Measurements from ENCODE around the gene ATP8A1. TPM values are rescaled to one million over a fixed set of nuclear protein-coding genes. Genes with fewer than 3 reads are reported as not detected.

The ATP8A1 gene
- total and polyA plus RNA-seq, 2 donors from 2014 or later, result 4.6 to 27.4 TPM

DNA sequence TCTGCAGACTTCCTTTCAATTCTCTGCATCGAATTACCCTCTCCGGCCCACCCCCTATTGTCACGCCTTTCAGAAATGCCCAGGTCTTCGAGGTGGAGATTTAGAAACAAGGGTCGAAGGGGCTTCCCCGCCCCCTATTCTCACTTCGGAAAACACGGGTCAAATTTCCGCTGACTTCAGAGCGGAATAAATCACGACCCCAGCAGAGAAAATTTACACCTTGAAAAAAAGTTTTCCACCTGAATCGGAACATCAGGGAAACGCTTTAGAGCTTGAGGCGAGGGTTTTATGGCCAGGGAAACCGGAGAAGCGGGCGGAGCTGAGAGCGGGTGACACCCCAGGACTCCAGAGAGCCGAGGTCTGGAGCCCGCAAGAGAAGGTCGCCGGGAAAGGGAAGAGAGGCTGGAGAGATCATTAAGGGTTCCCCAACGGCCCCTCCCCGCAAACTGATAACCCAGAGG is 258.0 kb downstream of the ATP8A1 start:
- intact Hi-C loops (cut with DNase I), result no loop called here
- Histone ChIP-seq H3K27me3 (ENCODE audit: control insufficient read depth, insufficient read depth, low read length) (peaks cover 5% of the 10 kb centered on the region), H3K4me3 (ENCODE audit: low read length in 3 of 3) (peak overlapping the region; percentile 61 to 82 (median 71)), H3K9me3 (ENCODE audit: control insufficient read depth in 2 of 3, insufficient read depth in 1 of 3, low read length in 3 of 3) (no peaks in the 10 kb centered on the region), H3K4me1 (ENCODE audit: control insufficient read depth in 2 of 3, insufficient read depth in 2 of 3, low read depth in 1 of 3, low read length in 3 of 3) (peaks cover 0 to 5% (median 0%) of the 10 kb centered on the region in 3 donors), H3K36me3 (ENCODE audit: control insufficient read depth in 2 of 3, insufficient read depth in 3 of 3, low read length in 3 of 3) (no peaks in the 10 kb centered on the region), H3K9ac (ENCODE audit: low read length in 3 of 3) (peak overlapping the region; percentile 8 to 70 (median 41)), H3K27ac (ENCODE audit: low read depth in 2 of 2, low read length in 2 of 2) (peak overlapping the region in 1 of 2 donors; percentile 82)
- FAIRE-seq (no peak), DNase-seq (peak in 4 of 5 donors; percentile 85 to 90 (median 85))
- TF ChIP-seq, protein P1, sequence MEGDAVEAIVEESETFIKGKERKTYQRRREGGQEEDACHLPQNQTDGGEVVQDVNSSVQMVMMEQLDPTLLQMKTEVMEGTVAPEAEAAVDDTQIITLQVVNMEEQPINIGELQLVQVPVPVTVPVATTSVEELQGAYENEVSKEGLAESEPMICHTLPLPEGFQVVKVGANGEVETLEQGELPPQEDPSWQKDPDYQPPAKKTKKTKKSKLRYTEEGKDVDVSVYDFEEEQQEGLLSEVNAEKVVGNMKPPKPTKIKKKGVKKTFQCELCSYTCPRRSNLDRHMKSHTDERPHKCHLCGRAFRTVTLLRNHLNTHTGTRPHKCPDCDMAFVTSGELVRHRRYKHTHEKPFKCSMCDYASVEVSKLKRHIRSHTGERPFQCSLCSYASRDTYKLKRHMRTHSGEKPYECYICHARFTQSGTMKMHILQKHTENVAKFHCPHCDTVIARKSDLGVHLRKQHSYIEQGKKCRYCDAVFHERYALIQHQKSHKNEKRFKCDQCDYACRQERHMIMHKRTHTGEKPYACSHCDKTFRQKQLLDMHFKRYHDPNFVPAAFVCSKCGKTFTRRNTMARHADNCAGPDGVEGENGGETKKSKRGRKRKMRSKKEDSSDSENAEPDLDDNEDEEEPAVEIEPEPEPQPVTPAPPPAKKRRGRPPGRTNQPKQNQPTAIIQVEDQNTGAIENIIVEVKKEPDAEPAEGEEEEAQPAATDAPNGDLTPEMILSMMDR (IDR thresholded peaks at IDR 0.05; ENCODE audit: borderline replicate concordance, extremely low read depth, insufficient read depth), result no peak

DNA sequence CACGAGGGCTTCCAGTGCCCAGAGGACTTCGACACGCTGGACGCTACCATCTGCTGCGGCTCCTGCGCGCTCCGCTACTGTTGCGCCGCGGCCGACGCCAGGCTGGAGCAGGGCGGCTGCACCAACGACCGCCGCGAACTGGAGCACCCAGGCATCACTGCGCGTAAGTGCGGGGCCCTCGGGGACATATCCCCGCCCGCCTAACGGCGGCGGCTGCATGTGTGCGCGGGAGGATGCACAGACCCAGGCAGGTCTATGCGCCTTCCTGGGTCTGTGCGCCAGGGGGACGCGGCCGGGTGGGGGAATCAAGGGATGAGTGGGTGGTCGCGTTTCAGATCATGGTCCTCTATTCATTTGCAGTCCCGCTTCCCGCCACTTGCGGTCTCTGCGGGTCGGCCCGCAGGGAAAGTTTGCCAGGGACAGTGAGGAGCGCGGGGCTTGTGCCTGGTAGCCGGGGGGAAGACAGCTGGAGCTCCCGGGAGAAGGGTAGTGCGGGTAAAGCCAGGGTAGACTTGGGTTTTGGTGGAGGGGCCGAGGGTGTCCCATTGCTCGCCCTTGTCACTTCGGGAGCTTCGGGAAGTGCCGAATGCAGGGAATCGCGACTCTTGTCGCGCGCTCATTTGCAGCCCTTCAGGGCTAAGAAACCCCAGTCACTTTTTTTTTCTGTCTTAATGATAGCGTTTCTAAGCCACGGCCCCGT is 258.6 kb downstream of the ATP8A1 start:
- H3K4me1 ChIP-seq (ENCODE audit: control insufficient read depth in 2 of 3, insufficient read depth in 2 of 3, low read depth in 1 of 3, low read length in 3 of 3), result peaks cover 0 to 5% (median 3%) of the 10 kb centered on the region in 3 donors
- H3K36me3 ChIP-seq (ENCODE audit: control insufficient read depth in 2 of 3, insufficient read depth in 3 of 3, low read length in 3 of 3), result no peaks in the 10 kb centered on the region
- H3K9me3 ChIP-seq (ENCODE audit: control insufficient read depth in 2 of 3, insufficient read depth in 1 of 3, low read length in 3 of 3), result no peaks in the 10 kb centered on the region
- intact Hi-C loops (cut with DNase I), result no loop called here
- TF ChIP-seq, protein P1 (IDR thresholded peaks at IDR 0.05; ENCODE audit: borderline replicate concordance, extremely low read depth, insufficient read depth), result peak; percentile 4
- H3K27ac ChIP-seq (ENCODE audit: low read depth in 2 of 2, low read length in 2 of 2), result peak overlapping the region; percentile 65 to 82
- H3K27me3 ChIP-seq (ENCODE audit: control insufficient read depth, insufficient read depth, low read length), result peaks cover 5% of the 10 kb centered on the region
- FAIRE-seq (no peak), DNase-seq (peak; percentile 75 to 81 (median 77))
- H3K4me3 ChIP-seq (ENCODE audit: low read length in 3 of 3), result peak overlapping the region; percentile 61 to 82 (median 71)
- H3K9ac ChIP-seq (ENCODE audit: low read length in 3 of 3), result peak overlapping the region; percentile 8 to 70 (median 41)

DNA sequence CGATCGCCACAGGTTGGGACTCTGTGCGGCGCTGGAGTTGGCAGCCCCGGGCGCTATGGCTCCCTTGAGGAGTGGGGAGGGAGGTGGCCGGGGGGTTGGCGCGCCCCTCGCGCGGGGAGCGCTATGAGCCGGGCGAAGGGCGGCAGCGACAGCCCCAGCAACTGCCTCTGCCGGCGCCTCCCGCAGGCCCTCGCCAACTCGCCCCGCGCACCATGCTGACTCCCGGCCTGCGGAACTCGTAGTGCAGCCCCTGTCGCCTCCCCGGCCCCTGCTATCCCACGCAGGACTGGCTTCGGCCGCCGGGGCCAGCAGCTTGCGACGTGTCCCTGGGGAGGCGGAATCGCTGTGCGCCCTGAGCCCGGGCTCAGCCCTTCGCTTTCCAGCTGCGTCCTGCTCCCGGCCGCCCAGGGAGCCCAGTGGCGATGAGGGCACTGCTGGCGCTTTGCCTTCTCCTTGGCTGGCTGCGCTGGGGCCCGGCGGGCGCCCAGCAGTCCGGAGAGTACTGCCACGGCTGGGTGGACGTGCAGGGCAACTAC is 259.2 kb downstream of the ATP8A1 start:
- TF ChIP-seq, protein P1 (IDR thresholded peaks at IDR 0.05; ENCODE audit: borderline replicate concordance, extremely low read depth, insufficient read depth), result no peak
- Histone ChIP-seq H3K9ac (ENCODE audit: low read length in 3 of 3) (peak overlapping the region in 2 of 3 donors; percentile 8 to 36), H3K9me3 (ENCODE audit: control insufficient read depth in 2 of 3, insufficient read depth in 1 of 3, low read length in 3 of 3) (no peaks in the 10 kb centered on the region), H3K4me1 (ENCODE audit: control insufficient read depth in 2 of 3, insufficient read depth in 2 of 3, low read depth in 1 of 3, low read length in 3 of 3) (peaks cover 0 to 5% (median 4%) of the 10 kb centered on the region in 3 donors), H3K27ac (ENCODE audit: low read depth in 2 of 2, low read length in 2 of 2) (peak overlapping the region; percentile 65 to 82), H3K4me3 (ENCODE audit: low read length in 3 of 3) (peak overlapping the region; percentile 56 to 82 (median 71)), H3K27me3 (ENCODE audit: control insufficient read depth, insufficient read depth, low read length) (peaks cover 5% of the 10 kb centered on the region), H3K36me3 (ENCODE audit: control insufficient read depth in 2 of 3, insufficient read depth in 3 of 3, low read length in 3 of 3) (no peaks in the 10 kb centered on the region)
- DNase-seq (peak in 3 of 5 donors; percentile 61 to 87 (median 77)), FAIRE-seq (no peak)
- intact Hi-C loops (cut with DNase I), result no loop called here
